IMR-90 (cell line): ENCODE results near the gene UBA5.

ENCODE experiments used
- CEBPB ChIP-seq: IDR thresholded peaks from 2 replicates; pipeline ENCODE4 v1.6.1; 2012; ENCODE audit warnings: low read depth, low read length, improper control_type of control experiment
- FOS ChIP-seq: fragments of 150-350 bp; IDR thresholded peaks from 2 replicates; pipeline ENCODE4 v1.6.1; 2016; ENCODE audit warnings: low read depth, low read length
- TF ChIP-seq, protein P1 (sequence below): conservative IDR thresholded peaks from 2 replicates; pipeline ENCODE4 v1.5.1; 2012; ENCODE audit warnings: mild to moderate bottlenecking, low read depth, low read length, improper control_type of control experiment
- TF ChIP-seq, protein P2 (sequence below): fragments of 150-350 bp; IDR thresholded peaks from 2 replicates; pipeline ENCODE4 v1.6.1; 2017; ENCODE audit warnings: mild to moderate bottlenecking, antibody characterized with exemption, low read length, low read depth

DNA sequence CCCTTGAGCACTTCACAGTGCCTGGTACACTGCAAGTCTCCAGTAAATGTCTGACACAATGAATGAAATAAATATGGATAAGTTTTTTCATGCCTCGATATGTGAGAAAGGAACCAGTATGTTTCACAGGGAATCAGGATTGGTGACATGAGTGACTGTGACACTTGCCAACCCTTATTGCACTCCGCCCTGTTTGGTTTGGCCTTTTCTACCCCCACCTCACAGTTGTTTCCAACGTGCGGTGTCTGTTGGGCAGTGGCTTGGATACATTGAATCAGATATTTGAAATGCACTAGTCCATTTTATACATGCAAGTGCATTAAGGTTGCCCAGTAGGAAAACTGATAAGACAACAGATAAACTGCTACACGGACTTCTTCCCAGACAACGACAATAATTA, 60.1 kb downstream of the UBA5 start:
- no peak for TF ChIP-seq CEBPB
- TF ChIP-seq, protein P1, sequence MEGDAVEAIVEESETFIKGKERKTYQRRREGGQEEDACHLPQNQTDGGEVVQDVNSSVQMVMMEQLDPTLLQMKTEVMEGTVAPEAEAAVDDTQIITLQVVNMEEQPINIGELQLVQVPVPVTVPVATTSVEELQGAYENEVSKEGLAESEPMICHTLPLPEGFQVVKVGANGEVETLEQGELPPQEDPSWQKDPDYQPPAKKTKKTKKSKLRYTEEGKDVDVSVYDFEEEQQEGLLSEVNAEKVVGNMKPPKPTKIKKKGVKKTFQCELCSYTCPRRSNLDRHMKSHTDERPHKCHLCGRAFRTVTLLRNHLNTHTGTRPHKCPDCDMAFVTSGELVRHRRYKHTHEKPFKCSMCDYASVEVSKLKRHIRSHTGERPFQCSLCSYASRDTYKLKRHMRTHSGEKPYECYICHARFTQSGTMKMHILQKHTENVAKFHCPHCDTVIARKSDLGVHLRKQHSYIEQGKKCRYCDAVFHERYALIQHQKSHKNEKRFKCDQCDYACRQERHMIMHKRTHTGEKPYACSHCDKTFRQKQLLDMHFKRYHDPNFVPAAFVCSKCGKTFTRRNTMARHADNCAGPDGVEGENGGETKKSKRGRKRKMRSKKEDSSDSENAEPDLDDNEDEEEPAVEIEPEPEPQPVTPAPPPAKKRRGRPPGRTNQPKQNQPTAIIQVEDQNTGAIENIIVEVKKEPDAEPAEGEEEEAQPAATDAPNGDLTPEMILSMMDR, result no peak
- TF ChIP-seq, protein P2, sequence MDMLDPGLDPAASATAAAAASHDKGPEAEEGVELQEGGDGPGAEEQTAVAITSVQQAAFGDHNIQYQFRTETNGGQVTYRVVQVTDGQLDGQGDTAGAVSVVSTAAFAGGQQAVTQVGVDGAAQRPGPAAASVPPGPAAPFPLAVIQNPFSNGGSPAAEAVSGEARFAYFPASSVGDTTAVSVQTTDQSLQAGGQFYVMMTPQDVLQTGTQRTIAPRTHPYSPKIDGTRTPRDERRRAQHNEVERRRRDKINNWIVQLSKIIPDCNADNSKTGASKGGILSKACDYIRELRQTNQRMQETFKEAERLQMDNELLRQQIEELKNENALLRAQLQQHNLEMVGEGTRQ, result no peak
- TF ChIP-seq FOS, result no peak
